ENCODE results near the gene PNMA6A. TPM values are rescaled to one million over a fixed set of nuclear protein-coding genes. Genes with fewer than 3 reads are reported as not detected.
"Not testable (repeated sequence)": the region's sequence is repeated elsewhere in the genome, so short reads cannot be mapped to it uniquely, and the experiment has no call there.

PNMA6A gene
- polyA plus RNA-seq (0.14 to 0.41 TPM (median 0.16 TPM) in 3 replicates), polyA minus RNA-seq (0.23 to 0.43 TPM in 2 of 3 replicates, not detected in the other)
- polyA plus RNA-seq (2011; ENCODE audit: low read depth): not detected
- polyA plus RNA-seq (2011; cell fraction: cytosol; rRNA removed): 0.12 and 0.32 TPM in 2 replicates
- polyA plus RNA-seq (2011; cell fraction: nucleus; rRNA removed): 0.27 and 0.72 TPM in 2 replicates
- polyA plus RNA-seq (2012; ENCODE audit: low replicate concordance): 0.13 and 0.34 TPM in 2 replicates
- polyA minus RNA-seq (2011; cell fraction: cytosol; rRNA and poly(A)+ RNA removed): 1.2 TPM
- 0.21 and 0.31 TPM in 2 replicates for polyA minus RNA-seq (2011; cell fraction: nucleus; rRNA and poly(A)+ RNA removed)

DNA sequence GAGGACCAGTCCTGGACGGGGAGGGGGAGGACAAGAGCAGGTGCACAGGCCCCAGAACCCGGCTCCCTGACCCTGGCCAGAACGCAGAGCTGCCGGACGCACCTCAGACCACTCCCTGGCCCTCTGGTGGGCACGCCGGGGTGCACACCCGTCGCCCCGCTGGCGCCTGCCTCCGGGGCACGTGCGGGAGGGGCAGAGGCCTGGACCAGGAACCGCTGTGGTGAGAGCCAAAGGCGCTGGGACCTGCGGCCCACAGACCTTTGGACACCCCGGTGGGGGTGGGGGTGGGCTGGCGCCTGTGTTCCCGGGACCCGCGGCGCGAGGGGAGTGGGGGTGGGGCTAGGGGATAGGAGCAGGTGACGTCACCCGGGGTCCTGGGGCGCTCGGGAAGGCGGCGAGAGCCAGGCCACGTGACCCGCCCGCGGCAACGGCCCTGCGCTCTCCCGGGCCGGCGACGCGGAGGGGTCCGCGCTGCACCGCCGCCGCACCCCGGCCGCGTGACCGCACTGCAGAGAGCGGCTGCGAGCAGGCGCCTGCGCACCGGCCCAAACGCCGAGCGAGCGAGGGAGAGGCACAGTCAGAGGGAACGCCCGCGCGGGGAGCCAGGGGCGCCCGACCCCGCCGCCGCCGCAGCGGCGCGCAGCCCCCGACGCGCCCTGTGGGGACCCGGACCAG, at the start of gene PNMA6A:
TSS of gene PNMA6A (plus strand) at position 546 of the 675 bp plus-strand sequence. CDS start 609 bp downstream, outside the sequence.
- H2AFZ ChIP-seq (ENCODE audit: control insufficient read depth, low read length); H4K20me1 ChIP-seq (ENCODE audit: control insufficient read depth, extremely low read depth, insufficient read depth, low read length); H3K36me3 ChIP-seq (ENCODE audit: control insufficient read depth in 2 of 2, extremely low read depth in 1 of 2, insufficient read depth in 2 of 2, low read length in 2 of 2); FAIRE-seq; H3K79me2 ChIP-seq (ENCODE audit: control insufficient read depth, insufficient read depth, low read length); H3K4me1 ChIP-seq (ENCODE audit: control insufficient read depth, extremely low read depth, insufficient read depth, low read length); dilution Hi-C loops (cut with MboI; ENCODE audit: extremely low pct_ligation_motif_present, low sequenced_read_pairs); DNase-seq (ENCODE audit: low read depth, low spot score); H3K9ac ChIP-seq (ENCODE audit: control insufficient read depth, extremely low read depth, insufficient read depth, low read length); H3K9me3 ChIP-seq (ENCODE audit: control insufficient read depth, low read depth, low read length); H3K4me3 ChIP-seq (ENCODE audit: control insufficient read depth in 2 of 3, extremely low read depth in 1 of 3, insufficient read depth in 2 of 3, low read depth in 1 of 3, low read length in 3 of 3); H3K27ac ChIP-seq (ENCODE audit: control insufficient read depth, insufficient read depth, low read length); H3K27me3 ChIP-seq (ENCODE audit: control insufficient read depth, extremely low read depth, insufficient read depth, low read length); H3K9me1 ChIP-seq (ENCODE audit: control insufficient read depth, extremely low read depth, insufficient read depth, low read length); H3K4me2 ChIP-seq (ENCODE audit: control insufficient read depth, extremely low read depth, insufficient read depth, low read depth, low read length): not testable (repeated sequence)

DNA sequence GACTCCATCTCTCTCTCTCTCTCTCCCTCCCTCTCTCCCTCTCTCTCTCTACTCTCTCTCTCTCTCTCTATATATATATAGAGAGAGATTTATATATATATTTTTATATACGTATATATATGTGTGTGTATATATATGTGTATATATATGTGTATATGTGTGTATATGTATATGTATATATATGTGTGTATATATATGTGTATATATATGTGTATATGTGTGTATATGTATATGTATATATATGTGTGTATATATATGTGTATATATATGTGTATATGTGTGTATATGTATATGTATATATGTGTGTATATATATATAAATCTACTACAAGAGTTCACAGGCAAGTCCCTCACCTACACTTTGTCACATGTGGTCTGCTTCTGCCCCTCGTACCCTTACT, 45.8 kb upstream of the PNMA6A start:
- H3K27ac ChIP-seq (ENCODE audit: control insufficient read depth, insufficient read depth, low read length); H3K4me2 ChIP-seq (ENCODE audit: control insufficient read depth, extremely low read depth, insufficient read depth, low read depth, low read length); H3K4me3 ChIP-seq (ENCODE audit: control insufficient read depth in 2 of 3, extremely low read depth in 1 of 3, insufficient read depth in 2 of 3, low read depth in 1 of 3, low read length in 3 of 3); DNase-seq (ENCODE audit: low read depth, low spot score); FAIRE-seq; H3K4me1 ChIP-seq (ENCODE audit: control insufficient read depth, extremely low read depth, insufficient read depth, low read length); H3K9ac ChIP-seq (ENCODE audit: control insufficient read depth, extremely low read depth, insufficient read depth, low read length); H3K79me2 ChIP-seq (ENCODE audit: control insufficient read depth, insufficient read depth, low read length); H4K20me1 ChIP-seq (ENCODE audit: control insufficient read depth, extremely low read depth, insufficient read depth, low read length); H3K36me3 ChIP-seq (ENCODE audit: control insufficient read depth in 2 of 2, extremely low read depth in 1 of 2, insufficient read depth in 2 of 2, low read length in 2 of 2); H3K9me3 ChIP-seq (ENCODE audit: control insufficient read depth, low read depth, low read length); H2AFZ ChIP-seq (ENCODE audit: control insufficient read depth, low read length); dilution Hi-C loops (cut with MboI; ENCODE audit: extremely low pct_ligation_motif_present, low sequenced_read_pairs); H3K27me3 ChIP-seq (ENCODE audit: control insufficient read depth, extremely low read depth, insufficient read depth, low read length); H3K9me1 ChIP-seq (ENCODE audit: control insufficient read depth, extremely low read depth, insufficient read depth, low read length): not testable (repeated sequence)

DNA sequence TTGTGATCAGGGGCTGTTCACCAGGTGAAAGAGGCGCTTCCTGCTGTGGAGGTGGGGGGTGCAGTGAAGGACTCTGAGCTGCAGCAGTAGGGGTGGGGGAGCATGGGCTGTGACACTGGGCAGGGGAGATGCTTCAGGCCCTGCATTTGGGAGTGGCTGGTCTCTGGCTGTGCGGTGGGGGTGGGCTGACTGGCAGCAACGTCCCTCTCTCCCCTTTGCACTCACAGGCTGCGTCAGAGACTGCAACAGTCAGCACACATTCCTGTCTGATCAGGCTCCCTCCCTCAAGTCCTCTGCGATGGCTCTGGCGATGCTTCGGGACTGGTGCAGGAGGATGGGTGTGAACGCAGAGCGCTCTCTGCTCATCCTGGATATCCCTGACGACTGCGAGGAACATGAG, 43.8 kb upstream of the PNMA6A start:
- H3K4me1 ChIP-seq (ENCODE audit: control insufficient read depth, extremely low read depth, insufficient read depth, low read length); H3K79me2 ChIP-seq (ENCODE audit: control insufficient read depth, insufficient read depth, low read length); H3K4me2 ChIP-seq (ENCODE audit: control insufficient read depth, extremely low read depth, insufficient read depth, low read depth, low read length); FAIRE-seq; H3K27ac ChIP-seq (ENCODE audit: control insufficient read depth, insufficient read depth, low read length); dilution Hi-C loops (cut with MboI; ENCODE audit: extremely low pct_ligation_motif_present, low sequenced_read_pairs); H3K36me3 ChIP-seq (ENCODE audit: control insufficient read depth in 2 of 2, extremely low read depth in 1 of 2, insufficient read depth in 2 of 2, low read length in 2 of 2); H3K27me3 ChIP-seq (ENCODE audit: control insufficient read depth, extremely low read depth, insufficient read depth, low read length); H3K9me1 ChIP-seq (ENCODE audit: control insufficient read depth, extremely low read depth, insufficient read depth, low read length); H4K20me1 ChIP-seq (ENCODE audit: control insufficient read depth, extremely low read depth, insufficient read depth, low read length); H3K9ac ChIP-seq (ENCODE audit: control insufficient read depth, extremely low read depth, insufficient read depth, low read length); H3K4me3 ChIP-seq (ENCODE audit: control insufficient read depth in 2 of 3, extremely low read depth in 1 of 3, insufficient read depth in 2 of 3, low read depth in 1 of 3, low read length in 3 of 3); H2AFZ ChIP-seq (ENCODE audit: control insufficient read depth, low read length); DNase-seq (ENCODE audit: low read depth, low spot score); H3K9me3 ChIP-seq (ENCODE audit: control insufficient read depth, low read depth, low read length): not testable (repeated sequence)

All from keratinocyte (primary cell).